Measurements from ENCODE around the gene CASP6. TPM values are rescaled to one million over a fixed set of nuclear protein-coding genes. Genes with fewer than 3 reads are reported as not detected.

The CASP6 gene
- total RNA-seq, 4 donors from 2014 or later = 10.0 to 18.0 (median 13.7) TPM

DNA sequence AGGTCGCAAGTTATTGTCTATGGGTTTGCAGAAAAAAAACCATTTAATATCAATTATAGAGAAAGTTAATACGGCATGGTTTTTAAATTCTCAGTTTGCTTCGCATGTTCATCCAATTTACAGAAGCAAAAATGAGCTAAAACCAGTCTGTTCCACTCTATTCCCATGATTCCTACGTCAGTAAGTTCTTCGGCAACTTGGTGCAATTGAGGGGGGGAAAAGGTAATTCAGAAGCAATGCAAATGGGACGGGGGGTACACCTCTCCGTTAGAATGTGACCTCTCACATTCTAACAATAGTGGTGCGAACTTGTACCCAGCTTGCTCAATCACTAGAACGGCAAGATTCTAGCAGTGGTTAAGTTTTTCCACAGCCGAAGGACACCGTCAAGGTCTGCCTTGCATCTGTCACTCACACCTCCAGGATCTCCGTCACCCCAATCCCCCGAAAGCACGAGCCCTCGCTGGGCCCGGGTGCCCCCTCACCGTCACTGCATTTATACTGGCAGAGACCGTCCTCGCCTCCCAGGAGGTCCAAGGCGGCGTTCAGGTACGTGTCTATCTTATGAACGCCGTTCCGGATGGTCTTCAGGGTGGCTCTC, 26.0 kb upstream of the CASP6 start:
- Histone ChIP-seq H3K4me1 (peaks cover 0 to 20% (median 12%) of the 10 kb centered on the region in 4 donors), H3K27ac (peak overlapping the region in 3 of 4 donors; percentile 72 to 89 (median 82)), H3K4me3 (peak overlapping the region; percentile 73 to 99 (median 88)), H3K9me3 (no peaks in the 10 kb centered on the region), H3K36me3 (no peaks in the 10 kb centered on the region), H3K27me3 (no peaks in the 10 kb centered on the region)
- DNase-seq (ENCODE audit: low spot score in 2 of 2) = no peak
- TF ChIP-seq POLR2A (IDR thresholded peaks at IDR 0.05) = no peak
- TF ChIP-seq, protein P1, sequence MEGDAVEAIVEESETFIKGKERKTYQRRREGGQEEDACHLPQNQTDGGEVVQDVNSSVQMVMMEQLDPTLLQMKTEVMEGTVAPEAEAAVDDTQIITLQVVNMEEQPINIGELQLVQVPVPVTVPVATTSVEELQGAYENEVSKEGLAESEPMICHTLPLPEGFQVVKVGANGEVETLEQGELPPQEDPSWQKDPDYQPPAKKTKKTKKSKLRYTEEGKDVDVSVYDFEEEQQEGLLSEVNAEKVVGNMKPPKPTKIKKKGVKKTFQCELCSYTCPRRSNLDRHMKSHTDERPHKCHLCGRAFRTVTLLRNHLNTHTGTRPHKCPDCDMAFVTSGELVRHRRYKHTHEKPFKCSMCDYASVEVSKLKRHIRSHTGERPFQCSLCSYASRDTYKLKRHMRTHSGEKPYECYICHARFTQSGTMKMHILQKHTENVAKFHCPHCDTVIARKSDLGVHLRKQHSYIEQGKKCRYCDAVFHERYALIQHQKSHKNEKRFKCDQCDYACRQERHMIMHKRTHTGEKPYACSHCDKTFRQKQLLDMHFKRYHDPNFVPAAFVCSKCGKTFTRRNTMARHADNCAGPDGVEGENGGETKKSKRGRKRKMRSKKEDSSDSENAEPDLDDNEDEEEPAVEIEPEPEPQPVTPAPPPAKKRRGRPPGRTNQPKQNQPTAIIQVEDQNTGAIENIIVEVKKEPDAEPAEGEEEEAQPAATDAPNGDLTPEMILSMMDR (IDR thresholded peaks at IDR 0.05) = no peak
- TF ChIP-seq EP300 (IDR thresholded peaks at IDR 0.05) = no peak
- 3% methylated on average over 20 to 25 of the region's 25 CpGs for WGBS, 2 donors

DNA sequence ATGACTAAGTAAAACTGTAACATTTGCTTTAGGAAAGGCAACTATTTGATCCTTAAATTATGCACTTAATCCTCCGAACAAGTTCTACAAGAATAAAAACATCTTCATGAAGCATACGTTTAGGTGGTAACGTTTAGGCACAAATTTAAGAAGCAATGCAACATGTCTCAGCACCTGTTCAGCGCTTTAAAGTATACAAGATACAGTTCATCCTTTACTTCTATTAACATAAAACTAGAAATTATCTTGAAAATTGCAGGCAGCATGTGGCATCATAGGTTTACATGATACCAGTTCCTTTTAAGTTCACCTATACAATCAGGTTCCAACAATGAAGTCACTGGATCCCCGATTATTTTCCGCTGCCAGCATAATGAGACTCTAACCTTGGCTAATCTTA, 25.1 kb upstream of the CASP6 start:
- WGBS, 2 donors = 80 to 85% methylated on average over 6 of the region's 6 CpGs

DNA sequence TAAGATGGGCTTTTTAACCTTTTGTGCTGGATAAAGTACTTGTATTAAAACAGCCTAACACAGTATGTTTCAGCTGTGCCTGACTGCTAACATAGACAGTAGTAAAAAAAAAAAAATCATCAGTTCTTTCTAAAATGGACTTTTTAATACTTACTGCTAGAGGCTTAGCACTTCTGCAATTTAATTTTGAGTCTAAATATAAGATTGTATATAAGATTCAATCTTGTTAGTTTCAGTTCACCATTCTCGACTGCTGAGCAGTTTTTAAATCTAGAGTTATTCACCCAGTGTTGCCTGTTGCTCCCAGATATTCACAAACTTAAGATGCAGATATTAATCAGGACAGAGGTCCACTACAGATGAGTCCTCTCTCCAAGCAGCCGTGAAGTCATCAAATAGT, 19.9 kb upstream of the CASP6 start:
- Histone ChIP-seq H3K9me3 (no peaks in the 10 kb centered on the region), H3K36me3 (no peaks in the 10 kb centered on the region)
- 86 to 87% methylated on average over 2 of the region's 2 CpGs for WGBS, 2 donors

More for the DNA sequence above, 25.1 kb upstream of the CASP6 start:
- Histone ChIP-seq H3K27me3 (no peaks in the 10 kb centered on the region), H3K4me1 (peaks cover 0 to 20% (median 12%) of the 10 kb centered on the region in 4 donors), H3K9me3 (no peaks in the 10 kb centered on the region), H3K4me3 (peak overlapping the region in 1 of 4 donors; percentile 83), H3K27ac (no peak overlapping the region), H3K36me3 (no peaks in the 10 kb centered on the region)
- no peak for DNase-seq (ENCODE audit: low spot score in 2 of 2)
- TF ChIP-seq EP300 (IDR thresholded peaks at IDR 0.05) (no peak), POLR2A (IDR thresholded peaks at IDR 0.05) (no peak)
- TF ChIP-seq, protein P1 (IDR thresholded peaks at IDR 0.05) = no peak

DNA sequence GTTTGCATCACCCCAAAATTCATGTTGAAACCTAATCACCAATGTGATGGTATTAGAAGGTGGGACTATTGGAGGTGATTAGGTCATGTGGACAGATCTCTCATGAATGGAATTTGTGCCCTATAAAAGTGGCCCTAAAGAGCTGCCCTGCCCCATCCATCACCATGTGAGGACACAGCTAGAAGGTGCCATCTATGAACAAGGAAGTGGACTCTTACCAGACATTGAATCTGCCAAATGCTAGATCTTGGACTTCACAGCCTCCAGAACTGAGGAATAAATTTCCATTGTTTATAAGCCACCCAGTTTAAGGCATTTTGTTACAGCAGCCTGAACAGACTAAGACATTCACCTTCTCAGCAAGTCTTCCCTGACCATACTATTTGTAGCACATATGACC, 19.1 kb upstream of the CASP6 start:
- Histone ChIP-seq H3K4me1 (no peaks in the 10 kb centered on the region), H3K4me3 (no peak overlapping the region), H3K36me3 (peaks cover 0 to 5% (median 0%) of the 10 kb centered on the region in 3 donors), H3K27ac (no peak overlapping the region), H3K9me3 (no peaks in the 10 kb centered on the region), H3K27me3 (no peaks in the 10 kb centered on the region)
- TF ChIP-seq POLR2A (IDR thresholded peaks at IDR 0.05) (no peak), EP300 (IDR thresholded peaks at IDR 0.05) (no peak)
- TF ChIP-seq, protein P1 (IDR thresholded peaks at IDR 0.05) = no peak
- no peak for DNase-seq (ENCODE audit: low spot score in 2 of 2)

More for the DNA sequence above, 19.9 kb upstream of the CASP6 start:
- no peak overlapping the region for H3K27ac ChIP-seq
- DNase-seq (ENCODE audit: low spot score in 2 of 2) = no peak
- no peaks in the 10 kb centered on the region for H3K27me3 ChIP-seq
- H3K4me3 ChIP-seq = no peak overlapping the region
- peaks cover 0 to 2% (median 0%) of the 10 kb centered on the region in 4 donors for H3K4me1 ChIP-seq
- no peak for TF ChIP-seq POLR2A (IDR thresholded peaks at IDR 0.05)
- no peak for TF ChIP-seq EP300 (IDR thresholded peaks at IDR 0.05)
- TF ChIP-seq, protein P1 (IDR thresholded peaks at IDR 0.05) = no peak

DNA sequence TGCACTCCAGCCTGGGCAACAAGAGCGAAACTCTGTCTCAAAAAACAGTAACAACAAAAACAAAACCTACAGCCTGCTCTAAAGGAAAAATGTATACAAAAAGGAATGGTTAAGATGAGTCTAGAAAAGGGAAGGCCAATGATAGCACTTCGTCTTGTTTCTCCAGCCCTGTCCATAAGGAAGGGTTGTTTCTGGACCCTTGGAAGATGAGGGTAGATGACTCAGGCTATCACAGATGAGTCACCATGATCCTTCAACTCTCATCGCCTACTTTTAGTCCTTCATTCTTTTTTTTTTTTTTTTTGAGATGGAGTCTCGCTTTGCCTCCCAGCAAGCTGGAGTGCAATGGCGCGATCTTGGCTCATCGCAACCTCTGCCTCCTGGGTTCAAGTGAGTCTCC, 17.8 kb upstream of the CASP6 start:
- H3K27me3 ChIP-seq = no peaks in the 10 kb centered on the region
- TF ChIP-seq POLR2A (IDR thresholded peaks at IDR 0.05) (no peak), EP300 (IDR thresholded peaks at IDR 0.05) (no peak)
- TF ChIP-seq, protein P1 (IDR thresholded peaks at IDR 0.05) = no peak
- peaks cover 0 to 18% (median 0%) of the 10 kb centered on the region in 3 donors for H3K36me3 ChIP-seq
- no peak overlapping the region for H3K4me3 ChIP-seq
- WGBS, 2 donors = 95 to 96% methylated on average over 7 of the region's 7 CpGs
- H3K27ac ChIP-seq = no peak overlapping the region
- no peaks in the 10 kb centered on the region for H3K4me1 ChIP-seq
- DNase-seq (ENCODE audit: low spot score in 2 of 2) = no peak
- no peaks in the 10 kb centered on the region for H3K9me3 ChIP-seq
